A549 (cell line): Measurements from ENCODE around the gene STT3B.

ENCODE experiments used
- NFE2L2 ChIP-seq: fragments of 150-350 bp; conservative IDR thresholded peaks from 2 replicates; pipeline ENCODE4 v1.6.1; 2014; ENCODE audit warnings: low read length
- RFX5 ChIP-seq: fragments of 450-650 bp; IDR thresholded peaks from 2 replicates; pipeline ENCODE4 v1.7.1; 2014; ENCODE audit warnings: antibody characterized with exemption, mild to moderate bottlenecking, moderate library complexity

GRCh38 chr3:31653464-31653863 is 120.7 kb downstream of the STT3B start:
- TF ChIP-seq RFX5 (no peak), NFE2L2 (no peak)
